ENCODE data around the gene SPO11.

SPO11 gene

GRCh38 chr20:57315976-57316480 is 13.6 kb upstream of the SPO11 start:
- TF ChIP-seq CTCF (IDR thresholded peaks at IDR 0.05; ENCODE audit: insufficient read depth, low read depth, low read length, missing control alignments), result no peak
- DNase-seq (ENCODE audit: low read depth), result no peak
- no peak overlapping the region for H3K4me3 ChIP-seq (ENCODE audit: low read length)

- TF ChIP-seq CTCF (IDR thresholded peaks at IDR 0.05; ENCODE audit: insufficient read depth, low read depth, low read length, missing control alignments), result no peak
- DNase-seq (ENCODE audit: low read depth), result no peak
Observed at GRCh38 chr20:57316795-57317201, 12.8 kb upstream of the SPO11 start.

DNA sequence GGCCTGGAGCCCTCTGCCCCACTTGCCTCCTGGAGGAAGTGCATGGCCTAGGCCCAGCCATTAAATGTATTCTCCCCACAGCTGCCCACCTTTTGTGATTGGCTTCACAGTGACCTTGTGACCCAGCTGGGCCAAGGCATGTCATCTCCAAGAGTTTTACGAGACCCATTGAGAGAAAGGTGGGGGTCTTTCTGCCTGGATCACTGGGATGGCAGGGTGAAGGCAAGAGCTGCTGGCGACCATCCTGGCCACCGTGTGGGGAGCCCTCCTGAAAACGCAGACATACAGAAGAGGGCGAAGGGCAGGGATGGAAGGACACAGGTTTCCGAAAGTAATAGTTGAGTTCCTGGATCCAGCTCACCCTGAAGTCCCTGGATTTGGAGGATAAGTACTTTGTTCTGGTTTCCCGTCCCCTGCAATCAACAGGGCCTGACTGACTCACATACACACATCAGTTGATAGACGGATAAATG is 12.3 kb upstream of the SPO11 start:
- no peak for TF ChIP-seq CTCF (IDR thresholded peaks at IDR 0.05; ENCODE audit: insufficient read depth, low read depth, low read length, missing control alignments)
- H3K4me3 ChIP-seq (ENCODE audit: low read length), result no peak overlapping the region
- DNase-seq (ENCODE audit: low read depth), result no peak

More at GRCh38 chr20:57316795-57317201, 12.8 kb upstream of the SPO11 start:
- H3K4me3 ChIP-seq (ENCODE audit: low read length), result no peak overlapping the region

- no peak for DNase-seq (ENCODE audit: low read depth)
- no peak overlapping the region for H3K4me3 ChIP-seq (ENCODE audit: low read length)
- TF ChIP-seq CTCF (IDR thresholded peaks at IDR 0.05; ENCODE audit: insufficient read depth, low read depth, low read length, missing control alignments), result no peak
Observed at GRCh38 chr20:57317789-57318371, 11.7 kb upstream of the SPO11 start.

DNA sequence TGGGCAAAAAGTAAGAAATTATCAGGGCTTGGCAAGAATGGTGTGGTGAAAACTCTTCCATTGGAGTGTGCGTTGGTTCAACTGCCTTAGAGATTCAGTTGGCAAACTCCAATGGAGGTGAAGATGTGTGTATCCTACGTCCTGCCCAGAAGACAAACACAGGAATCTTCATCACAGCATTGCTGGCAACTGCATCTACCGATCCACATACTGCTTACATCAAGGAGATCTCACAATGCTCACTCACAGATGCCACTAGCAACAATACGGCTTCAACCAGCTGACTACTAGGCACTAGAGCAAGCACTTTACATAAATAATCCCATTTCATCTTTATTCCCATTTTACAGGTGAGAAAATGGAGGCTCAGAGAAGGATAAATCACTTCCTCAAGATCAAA is 10.0 kb upstream of the SPO11 start:
- H3K4me3 ChIP-seq (ENCODE audit: low read length), result no peak overlapping the region
- no peak for DNase-seq (ENCODE audit: low read depth)
- no peak for TF ChIP-seq CTCF (IDR thresholded peaks at IDR 0.05; ENCODE audit: insufficient read depth, low read depth, low read length, missing control alignments)

DNA sequence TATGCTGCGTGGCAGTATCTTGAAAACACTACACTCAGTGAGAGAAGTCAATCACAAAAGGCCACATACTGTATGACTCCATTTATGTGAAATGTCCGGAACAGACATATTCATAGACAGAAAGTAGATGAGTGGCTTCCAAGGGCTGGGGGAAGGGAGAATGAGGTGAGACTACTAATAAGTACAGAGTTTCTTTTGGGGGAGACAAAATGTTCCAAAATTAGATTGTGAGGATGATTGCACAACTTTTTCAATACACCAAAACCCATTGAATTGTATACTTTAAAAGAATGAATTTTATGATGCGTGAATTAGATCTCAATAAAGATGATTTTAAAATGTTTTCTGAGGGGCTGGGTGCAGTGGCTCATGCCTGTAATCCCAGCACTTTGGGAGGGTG is 9.2 kb upstream of the SPO11 start:
- DNase-seq (ENCODE audit: low read depth), result no peak
- H3K4me3 ChIP-seq (ENCODE audit: low read length), result no peak overlapping the region
- no peak for TF ChIP-seq CTCF (IDR thresholded peaks at IDR 0.05; ENCODE audit: insufficient read depth, low read depth, low read length, missing control alignments)

DNA sequence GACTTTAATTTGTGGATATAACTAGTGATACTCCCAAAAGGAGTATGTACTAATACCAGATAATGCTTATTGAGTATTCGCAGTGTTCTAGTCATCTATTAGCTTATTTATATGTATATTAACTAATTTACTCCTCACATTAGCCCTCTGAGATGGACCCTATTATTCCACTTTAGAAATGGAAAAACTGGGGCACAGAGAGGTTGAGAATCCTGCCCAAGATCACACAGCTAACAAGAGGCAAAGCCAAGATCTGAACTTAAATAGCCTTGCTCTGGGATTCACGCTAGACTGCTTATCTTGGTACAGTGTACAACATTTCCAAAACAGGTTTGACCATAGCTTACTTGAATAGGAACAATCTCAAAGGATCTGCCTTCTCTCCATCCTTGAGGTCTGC is 8.5 kb upstream of the SPO11 start:
- no peak overlapping the region for H3K4me3 ChIP-seq (ENCODE audit: low read length)
- DNase-seq (ENCODE audit: low read depth), result no peak
- no peak for TF ChIP-seq CTCF (IDR thresholded peaks at IDR 0.05; ENCODE audit: insufficient read depth, low read depth, low read length, missing control alignments)
